ENCODE data around the gene TXLNG.

TXLNG gene

DNA sequence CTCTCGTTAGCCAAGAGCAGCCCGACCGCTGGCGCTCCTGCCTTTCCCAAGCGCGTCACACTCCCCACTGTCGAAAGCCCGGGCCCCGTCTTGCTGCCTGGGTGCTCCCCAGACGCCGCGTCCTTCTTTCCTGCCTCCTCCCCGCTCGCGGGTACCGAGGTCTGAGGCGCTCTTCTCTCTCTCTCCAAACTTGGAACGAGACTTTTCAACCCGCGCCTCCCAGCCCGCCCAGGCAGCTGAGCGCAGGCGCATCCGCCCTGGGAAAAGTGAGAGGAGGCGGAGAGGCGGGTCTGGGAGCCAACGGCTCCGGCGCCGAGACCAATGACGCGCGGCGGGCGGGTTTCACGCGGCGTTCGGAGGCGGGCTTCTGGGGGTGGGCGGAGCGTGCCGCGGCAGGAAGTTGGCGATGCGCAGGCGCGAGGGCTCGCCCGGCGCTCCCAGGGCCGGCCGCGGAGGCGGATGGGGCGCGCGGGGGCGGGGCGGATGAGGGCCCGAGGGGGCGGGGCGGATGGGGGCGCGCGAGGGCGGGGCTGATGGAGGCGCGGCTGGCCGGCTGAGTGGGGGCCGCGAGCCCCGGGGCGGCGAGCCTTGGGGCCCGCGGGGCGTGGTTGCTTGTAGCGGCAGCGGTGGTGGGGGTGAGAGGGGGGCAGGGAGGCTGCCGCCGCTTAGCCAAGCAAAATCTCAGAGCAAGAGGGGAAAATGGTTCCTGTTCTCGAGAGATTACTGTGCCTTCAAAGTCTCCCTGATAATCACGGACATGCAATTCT lies 84.0 kb downstream of the TXLNG start, which contains the start of gene RBBP7:
TSS of gene RBBP7 (minus strand) at position 268 of the 767 bp plus-strand sequence. CDS start 309 bp downstream, outside the sequence.
- no peaks in the 10 kb centered on the region for H3K9me3 ChIP-seq (ENCODE audit: insufficient read depth, low read length, severe bottlenecking)

DNA sequence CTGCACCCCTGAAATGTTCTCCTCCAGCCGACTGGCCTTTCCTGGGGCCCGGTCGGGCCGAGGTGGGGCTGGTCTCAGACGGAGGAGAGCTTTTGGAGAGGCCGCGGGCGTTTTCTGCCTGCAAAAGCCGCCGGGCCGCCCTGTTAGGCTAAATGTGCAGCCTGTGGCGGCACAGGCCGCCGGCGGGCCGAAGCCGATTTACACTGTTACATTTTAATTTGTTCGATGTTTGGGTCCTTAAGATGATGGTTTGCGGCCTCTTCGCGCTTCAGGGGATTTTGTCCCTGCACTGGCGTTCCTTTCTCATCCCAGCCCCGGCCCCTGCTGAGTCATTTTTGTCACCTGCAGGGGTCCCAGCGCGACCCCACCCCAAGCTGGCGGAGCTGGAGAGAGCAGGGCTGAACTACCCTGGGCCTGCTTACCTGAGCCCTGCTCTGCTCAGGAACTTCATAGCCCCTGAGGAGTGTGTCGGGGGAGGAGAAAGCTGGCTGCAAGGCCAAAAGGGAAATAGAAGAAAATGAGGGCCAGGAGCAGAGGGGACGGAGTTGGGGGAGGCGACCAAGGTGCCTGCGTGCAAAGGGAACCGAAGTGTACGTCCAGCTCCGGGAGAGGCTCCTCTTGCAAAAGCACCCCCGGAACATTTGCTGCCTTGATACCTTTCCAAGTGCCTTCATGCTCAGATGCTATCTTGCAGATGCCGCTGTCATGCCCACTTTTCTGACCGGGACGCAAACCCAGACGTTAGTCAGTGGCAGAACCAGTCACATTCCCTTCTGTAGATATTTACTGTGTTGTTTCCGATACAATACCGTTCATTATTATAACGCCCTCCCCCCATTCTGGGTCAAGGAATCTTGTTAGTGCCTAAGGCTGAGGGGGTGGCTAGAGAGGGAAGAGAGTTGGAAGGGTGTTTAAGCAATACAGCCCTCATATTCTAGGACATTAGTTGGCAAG lies 84.9 kb downstream of the TXLNG start:
- Histone ChIP-seq H4K20me1 (ENCODE audit: insufficient read depth, low read length) (peaks cover 30% of the 10 kb centered on the region), H3K4me3 (ENCODE audit: low read depth in 1 of 2, low read length in 2 of 2) (peak overlapping the region; percentile 45 to 64; a peak in 3 of 4 replicates), H3K36me3 (ENCODE audit: insufficient read depth, low read length) (peaks cover 28% of the 10 kb centered on the region), H3K4me2 (ENCODE audit: insufficient read depth, low read length) (peak overlapping the region; percentile 63), H3K79me2 (ENCODE audit: insufficient read depth, low read length) (peaks cover 34% of the 10 kb centered on the region), H3K27ac (ENCODE audit: low read length) (peak overlapping the region; percentile 93), H3K4me1 (ENCODE audit: insufficient read depth, low read length) (peaks cover 32% of the 10 kb centered on the region), H3K9me3 (ENCODE audit: insufficient read depth, low read length, severe bottlenecking) (no peaks in the 10 kb centered on the region), H3K9ac (ENCODE audit: low read depth, low read length) (peak overlapping the region; percentile 90), H3K27me3 (ENCODE audit: insufficient read depth, low read length, poor library complexity) (no peaks in the 10 kb centered on the region), H2AFZ (ENCODE audit: low read depth, low read length) (peak overlapping the region; percentile 68)
- ATAC-seq (ENCODE audit: insufficient read depth, low read depth) (peak; percentile 11; the same call in 2 of the 3 replicates), DNase-seq (peak; percentile 9)
- TF ChIP-seq EZH2 (IDR thresholded peaks at IDR 0.05; ENCODE audit: borderline replicate concordance, low read depth, low read length, severe bottlenecking), result no peak
- TF ChIP-seq, protein P1, sequence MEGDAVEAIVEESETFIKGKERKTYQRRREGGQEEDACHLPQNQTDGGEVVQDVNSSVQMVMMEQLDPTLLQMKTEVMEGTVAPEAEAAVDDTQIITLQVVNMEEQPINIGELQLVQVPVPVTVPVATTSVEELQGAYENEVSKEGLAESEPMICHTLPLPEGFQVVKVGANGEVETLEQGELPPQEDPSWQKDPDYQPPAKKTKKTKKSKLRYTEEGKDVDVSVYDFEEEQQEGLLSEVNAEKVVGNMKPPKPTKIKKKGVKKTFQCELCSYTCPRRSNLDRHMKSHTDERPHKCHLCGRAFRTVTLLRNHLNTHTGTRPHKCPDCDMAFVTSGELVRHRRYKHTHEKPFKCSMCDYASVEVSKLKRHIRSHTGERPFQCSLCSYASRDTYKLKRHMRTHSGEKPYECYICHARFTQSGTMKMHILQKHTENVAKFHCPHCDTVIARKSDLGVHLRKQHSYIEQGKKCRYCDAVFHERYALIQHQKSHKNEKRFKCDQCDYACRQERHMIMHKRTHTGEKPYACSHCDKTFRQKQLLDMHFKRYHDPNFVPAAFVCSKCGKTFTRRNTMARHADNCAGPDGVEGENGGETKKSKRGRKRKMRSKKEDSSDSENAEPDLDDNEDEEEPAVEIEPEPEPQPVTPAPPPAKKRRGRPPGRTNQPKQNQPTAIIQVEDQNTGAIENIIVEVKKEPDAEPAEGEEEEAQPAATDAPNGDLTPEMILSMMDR (IDR thresholded peaks at IDR 0.05; ENCODE audit: borderline replicate concordance, extremely low read depth, low read length, poor library complexity, severe bottlenecking), result no peak

More for the DNA sequence above, 84.0 kb downstream of the TXLNG start, which contains the start of gene RBBP7:
- peaks cover 34% of the 10 kb centered on the region for H3K36me3 ChIP-seq (ENCODE audit: insufficient read depth, low read length)
- H3K4me1 ChIP-seq (ENCODE audit: insufficient read depth, low read length), result peaks cover 36% of the 10 kb centered on the region
- peaks cover 36% of the 10 kb centered on the region for H4K20me1 ChIP-seq (ENCODE audit: insufficient read depth, low read length)
- H3K27ac ChIP-seq (ENCODE audit: low read length), result peak within 1 kb of the TSS; percentile 99
- peak within 1 kb of the TSS; percentile 70 for H2AFZ ChIP-seq (ENCODE audit: low read depth, low read length)
- peak within 1 kb of the TSS; percentile 69 to 95; a peak in 3 of 4 replicates for H3K4me3 ChIP-seq (ENCODE audit: low read depth in 1 of 2, low read length in 2 of 2)
- H3K27me3 ChIP-seq (ENCODE audit: insufficient read depth, low read length, poor library complexity), result no peaks in the 10 kb centered on the region
- no peak for TF ChIP-seq EZH2 (IDR thresholded peaks at IDR 0.05; ENCODE audit: borderline replicate concordance, low read depth, low read length, severe bottlenecking)
- TF ChIP-seq, protein P1 (IDR thresholded peaks at IDR 0.05; ENCODE audit: borderline replicate concordance, extremely low read depth, low read length, poor library complexity, severe bottlenecking), result no peak
- H3K79me2 ChIP-seq (ENCODE audit: insufficient read depth, low read length), result peaks cover 42% of the 10 kb centered on the region
- ATAC-seq (ENCODE audit: insufficient read depth, low read depth), result peak; percentile 81
- peak within 1 kb of the TSS; percentile 96 for H3K9ac ChIP-seq (ENCODE audit: low read depth, low read length)
- peak; percentile 91 for DNase-seq
- H3K4me2 ChIP-seq (ENCODE audit: insufficient read depth, low read length), result peak within 1 kb of the TSS; percentile 85

DNA sequence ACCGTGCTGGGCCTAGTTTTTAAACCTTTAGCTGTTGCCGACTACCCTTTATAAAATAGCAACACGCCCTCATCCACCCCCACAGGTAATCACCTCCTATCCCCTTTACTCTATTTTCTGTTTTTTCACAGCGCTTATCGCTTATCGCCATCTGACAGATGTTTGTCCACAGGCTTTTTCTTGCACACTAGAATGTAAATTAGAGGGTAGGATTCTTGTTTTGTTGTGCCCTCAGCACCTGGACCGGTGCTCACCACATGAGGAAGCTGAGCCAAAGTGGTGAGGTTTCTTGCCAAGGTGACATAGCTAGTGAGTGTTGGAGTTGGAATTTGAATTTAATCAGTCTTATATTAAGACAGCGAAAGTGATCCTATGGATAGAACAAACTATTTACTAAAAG lies 86.8 kb downstream of the TXLNG start:
- TF ChIP-seq, protein P1 (IDR thresholded peaks at IDR 0.05; ENCODE audit: borderline replicate concordance, extremely low read depth, low read length, poor library complexity, severe bottlenecking), result no peak
- TF ChIP-seq EZH2 (IDR thresholded peaks at IDR 0.05; ENCODE audit: borderline replicate concordance, low read depth, low read length, severe bottlenecking), result no peak
- Histone ChIP-seq H3K36me3 (ENCODE audit: insufficient read depth, low read length) (peaks cover 13% of the 10 kb centered on the region), H3K27me3 (ENCODE audit: insufficient read depth, low read length, poor library complexity) (no peaks in the 10 kb centered on the region), H3K27ac (ENCODE audit: low read length) (no peak overlapping the region), H3K4me1 (ENCODE audit: insufficient read depth, low read length) (peaks cover 21% of the 10 kb centered on the region), H3K79me2 (ENCODE audit: insufficient read depth, low read length) (peaks cover 15% of the 10 kb centered on the region), H4K20me1 (ENCODE audit: insufficient read depth, low read length) (peaks cover 15% of the 10 kb centered on the region), H3K9me3 (ENCODE audit: insufficient read depth, low read length, severe bottlenecking) (no peaks in the 10 kb centered on the region), H3K4me2 (ENCODE audit: insufficient read depth, low read length) (no peak overlapping the region), H3K9ac (ENCODE audit: low read depth, low read length) (no peak overlapping the region), H2AFZ (ENCODE audit: low read depth, low read length) (no peak overlapping the region), H3K4me3 (ENCODE audit: low read depth in 1 of 2, low read length in 2 of 2) (no peak overlapping the region)
- DNase-seq, result no peak
- ATAC-seq (ENCODE audit: insufficient read depth, low read depth), result no peak

All from DND-41 (cell line).